ENCODE data around the gene FNBP1. TPM values are rescaled to one million over a fixed set of nuclear protein-coding genes. Genes with fewer than 3 reads are reported as not detected.

Gene FNBP1
- total RNA-seq, 6 experiments from 2014 or later, result 11.7 to 27.1 (median 15.9) TPM

GRCh38 chr9:129887334-129888292 lies 155.4 kb downstream of the FNBP1 start:
- ATAC-seq (no peak), DNase-seq (no peak)
- H3K27ac ChIP-seq, result peak overlapping the region in 2 of 3 donors; percentile 29 to 44
- TF ChIP-seq POLR2A (IDR thresholded peaks at IDR 0.05), result no peak
- no peak for TF ChIP-seq CTCF (IDR thresholded peaks at IDR 0.05)
- H3K27me3 ChIP-seq, result no peaks in the 10 kb centered on the region
- no peaks in the 10 kb centered on the region for H3K9me3 ChIP-seq
- no peaks in the 10 kb centered on the region for H3K36me3 ChIP-seq
- intact Hi-C loops (cut with DNase I), result loop anchor here in 1 of 2 donors (10.0 kb wide), 1 partner anchor 217 kb away; no protein-coding TSS in a partner anchor
- 59% methylated on average over 26 of the region's 27 CpGs for WGBS (ENCODE audit: insufficient coverage, low coverage, low lambda C conversion rate, missing lambda C conversion rate)
- H3K4me1 ChIP-seq, result peaks cover 0 to 25% (median 2%) of the 10 kb centered on the region in 4 donors
- H3K4me3 ChIP-seq, result no peak overlapping the region

GRCh38 chr9:129886226-129887174 lies 156.5 kb downstream of the FNBP1 start:
- intact Hi-C loops (cut with DNase I), result loop anchor here in 1 of 2 donors (10.0 kb wide), 1 partner anchor 218 kb away; no protein-coding TSS in a partner anchor
- no peaks in the 10 kb centered on the region for H3K27me3 ChIP-seq

GRCh38 chr9:129885670-129886106 lies 157.3 kb downstream of the FNBP1 start:
- H3K4me3 ChIP-seq, result peak overlapping the region; percentile 12 to 49 (median 26)
- TF ChIP-seq POLR2A (IDR thresholded peaks at IDR 0.05), result no peak
- TF ChIP-seq CTCF (IDR thresholded peaks at IDR 0.05), result peak; percentile 85 to 96 (median 92)
- peak; percentile 85 to 91 (median 88) for ATAC-seq
- peaks cover 0 to 5% (median 0%) of the 10 kb centered on the region in 4 donors for H3K36me3 ChIP-seq
- peak overlapping the region; percentile 47 to 69 (median 68) for H3K27ac ChIP-seq
- H3K27me3 ChIP-seq, result no peaks in the 10 kb centered on the region
- WGBS (ENCODE audit: insufficient coverage, low coverage, low lambda C conversion rate, missing lambda C conversion rate), result 0% methylated on average over 12 of the region's 27 CpGs
- intact Hi-C loops (cut with DNase I), result loop anchor here in 1 of 2 donors (10.0 kb wide), 1 partner anchor 219 kb away; no protein-coding TSS in a partner anchor
- no peaks in the 10 kb centered on the region for H3K9me3 ChIP-seq
- peaks cover 0 to 25% (median 2%) of the 10 kb centered on the region in 4 donors for H3K4me1 ChIP-seq
- peak; percentile 89 to 95 (median 94) for DNase-seq

More at GRCh38 chr9:129886226-129887174, 156.5 kb downstream of the FNBP1 start:
- peak overlapping the region; percentile 47 to 69 (median 68) for H3K27ac ChIP-seq
- H3K4me3 ChIP-seq, result peak overlapping the region in 2 of 3 donors; percentile 26 to 49
- ATAC-seq (no peak), DNase-seq (peak in 1 of 3 donors; percentile 29)
- H3K4me1 ChIP-seq, result peaks cover 0 to 25% (median 2%) of the 10 kb centered on the region in 4 donors
- TF ChIP-seq CTCF (IDR thresholded peaks at IDR 0.05), result no peak
- no peak for TF ChIP-seq POLR2A (IDR thresholded peaks at IDR 0.05)
- WGBS (ENCODE audit: insufficient coverage, low coverage, low lambda C conversion rate, missing lambda C conversion rate), result 44% methylated on average over 7 of the region's 20 CpGs
- no peaks in the 10 kb centered on the region for H3K36me3 ChIP-seq
- H3K9me3 ChIP-seq, result no peaks in the 10 kb centered on the region
